Stimulated activated CD4-positive, alpha-beta T cell treated with anti-CD3 and anti-CD28 coated beads, Interleukin-1b, Interleukin-23, amount 100 ng/mL, for 24 hours (primary cell): ENCODE data around the gene RIMBP2.

Experiments used
- DNase-seq, 4 experiments: peaks; one replicate each; pipeline ENCODE4 v3.0.0-alpha.2; 2020; ENCODE audit warnings: low read depth in 4 of 4, low spot score in 1 of 4

Gene RIMBP2

DNA sequence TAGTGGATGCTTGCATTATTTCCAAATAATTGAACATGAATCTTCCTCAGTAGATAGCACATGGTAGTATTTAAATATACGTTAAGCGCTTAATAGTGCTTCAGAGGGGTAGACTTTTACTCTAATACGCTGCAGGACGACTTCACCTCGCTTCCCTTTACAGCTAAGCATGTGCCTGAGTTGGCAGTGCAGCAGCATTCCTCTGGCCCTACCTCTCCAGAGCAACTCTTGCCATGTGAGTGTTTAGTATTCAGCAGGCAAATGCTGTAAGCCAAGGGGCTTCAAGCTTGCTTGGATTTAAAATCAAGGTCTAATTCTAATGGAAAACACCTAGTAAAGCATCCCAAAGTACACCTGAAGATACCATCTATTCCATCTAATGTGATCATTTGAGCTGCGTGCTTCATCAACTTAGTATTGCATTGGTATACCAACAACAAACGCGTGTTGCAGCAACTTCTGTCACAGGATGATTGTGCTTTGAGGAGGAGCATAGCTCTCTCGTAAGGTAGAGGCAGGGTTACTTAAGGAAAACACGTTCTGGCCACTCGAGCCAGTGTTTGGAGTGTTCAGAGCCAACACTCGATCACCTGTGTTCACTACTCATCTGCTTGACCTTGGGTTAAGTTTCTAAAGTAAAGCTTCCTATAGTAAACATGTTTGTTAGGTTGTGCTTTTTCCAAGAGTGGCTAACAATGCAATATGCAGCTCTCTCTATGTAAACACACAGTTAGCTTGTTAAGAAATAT, 317.8 kb downstream of the RIMBP2 start:
- no peak for DNase-seq

DNA sequence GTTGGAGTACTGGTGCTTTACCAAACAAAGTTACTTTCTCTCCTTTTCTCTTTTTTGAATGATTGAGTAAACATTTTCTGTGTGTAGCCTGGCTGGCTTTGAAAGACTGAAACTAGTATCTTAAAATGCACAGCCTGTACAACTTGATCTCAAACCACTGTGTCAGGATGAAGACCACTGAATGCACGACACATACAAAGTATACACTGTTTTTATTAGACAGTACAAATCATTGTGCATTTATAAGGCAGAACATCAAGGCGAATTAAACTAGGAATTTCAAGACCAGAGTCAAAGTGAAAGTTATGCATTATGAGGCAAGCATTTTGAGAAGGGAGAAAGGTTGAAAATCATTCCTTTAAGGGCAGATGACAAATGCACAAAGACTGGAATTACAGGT, 319.4 kb downstream of the RIMBP2 start:
- no peak for DNase-seq

DNA sequence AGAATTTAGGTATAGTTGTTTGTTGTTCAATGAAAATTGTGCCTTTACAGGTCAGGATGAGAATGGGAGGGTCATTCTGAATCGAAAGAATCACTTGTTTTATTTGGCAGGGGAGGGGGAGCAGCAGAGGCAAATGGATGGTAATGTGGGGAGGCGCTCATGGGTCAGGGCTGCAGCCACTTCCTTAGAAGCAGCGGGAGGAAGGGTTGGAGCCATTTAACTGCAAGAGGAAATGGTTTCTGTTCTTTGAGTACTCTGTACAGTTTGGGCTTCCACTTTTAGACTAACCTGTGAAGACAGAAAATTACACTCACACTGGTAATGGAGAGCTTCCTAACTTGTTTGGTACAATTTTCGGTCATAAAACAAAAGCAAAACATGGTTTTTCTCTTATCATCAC, 321.2 kb downstream of the RIMBP2 start:
- no peak for DNase-seq

DNA sequence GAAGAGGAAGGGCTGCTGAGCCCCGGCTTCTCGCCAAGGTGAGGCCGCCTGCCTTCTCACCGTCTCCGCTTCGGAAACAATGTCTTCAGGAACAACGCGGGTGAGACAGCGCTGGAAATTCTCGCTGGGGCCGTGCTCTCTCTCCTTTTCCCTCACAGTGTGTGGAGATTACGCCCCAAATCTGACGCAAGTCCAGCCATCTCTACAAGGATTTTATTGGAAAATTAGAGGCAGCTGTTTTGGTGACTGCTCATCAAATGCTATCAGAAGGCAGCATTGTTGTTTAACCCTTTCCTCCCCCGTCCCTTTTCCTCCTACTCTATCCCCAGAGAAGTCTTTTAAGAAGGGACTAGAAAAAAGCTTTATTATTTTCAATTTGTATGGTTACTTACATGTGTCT, 324.9 kb downstream of the RIMBP2 start:
- no peak for DNase-seq

DNA sequence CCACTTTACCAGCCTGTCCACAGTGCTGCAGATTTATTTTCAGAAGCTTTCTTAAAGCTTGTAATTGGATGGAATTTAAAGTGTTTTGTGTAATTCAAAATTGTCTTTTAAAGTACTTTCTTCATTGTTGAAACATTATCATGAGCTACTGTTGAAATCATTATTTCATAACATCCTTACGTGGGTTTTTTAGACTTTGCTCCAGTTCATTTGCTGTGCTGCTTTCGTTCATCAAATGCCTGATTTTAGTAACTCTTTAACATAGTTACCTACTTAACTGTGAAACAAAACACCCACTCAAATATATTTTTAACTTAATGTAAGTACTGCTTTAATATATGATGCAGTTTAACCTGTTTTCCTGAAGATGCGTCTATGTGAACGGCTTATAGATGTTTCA, 330.9 kb downstream of the RIMBP2 start:
- DNase-seq = no peak

DNA sequence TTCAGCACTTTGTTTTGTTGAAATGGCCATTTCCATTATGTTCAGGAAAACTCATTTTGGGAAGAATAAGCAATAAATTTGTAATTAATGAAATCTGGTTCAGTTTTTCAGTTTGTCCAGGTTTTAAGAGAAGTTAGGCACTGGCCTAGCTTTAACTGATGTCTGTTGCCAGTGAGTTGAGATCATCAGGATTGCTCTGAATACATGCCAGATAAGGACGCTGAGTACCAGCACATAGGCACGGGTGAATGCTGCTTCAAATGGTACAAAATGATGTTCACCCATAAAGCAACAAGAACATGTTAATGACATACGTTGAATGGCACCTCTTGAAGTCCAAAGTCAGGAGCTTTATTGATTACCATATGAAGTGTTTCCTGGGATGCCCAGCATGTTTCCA, 331.9 kb downstream of the RIMBP2 start:
- no peak for DNase-seq

DNA sequence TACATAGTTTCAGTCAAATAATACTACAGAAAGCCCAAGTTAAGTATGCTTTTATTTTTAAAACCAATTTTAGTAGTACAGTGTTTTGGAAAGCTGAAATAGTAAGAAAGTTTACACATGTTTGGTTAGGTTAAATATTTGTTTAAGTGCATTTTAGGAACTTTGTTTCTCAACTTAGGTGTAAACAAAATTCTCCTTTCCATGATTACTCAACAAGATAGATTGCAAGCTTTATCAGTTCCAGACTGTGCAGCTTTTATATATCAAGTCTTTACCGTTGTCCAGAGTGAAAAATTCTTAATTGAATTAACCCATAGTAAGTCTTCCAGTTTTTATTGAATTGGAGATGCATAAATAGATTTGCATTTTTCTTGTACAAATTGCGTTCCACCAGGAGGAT, 333.3 kb downstream of the RIMBP2 start:
- DNase-seq = no peak

DNA sequence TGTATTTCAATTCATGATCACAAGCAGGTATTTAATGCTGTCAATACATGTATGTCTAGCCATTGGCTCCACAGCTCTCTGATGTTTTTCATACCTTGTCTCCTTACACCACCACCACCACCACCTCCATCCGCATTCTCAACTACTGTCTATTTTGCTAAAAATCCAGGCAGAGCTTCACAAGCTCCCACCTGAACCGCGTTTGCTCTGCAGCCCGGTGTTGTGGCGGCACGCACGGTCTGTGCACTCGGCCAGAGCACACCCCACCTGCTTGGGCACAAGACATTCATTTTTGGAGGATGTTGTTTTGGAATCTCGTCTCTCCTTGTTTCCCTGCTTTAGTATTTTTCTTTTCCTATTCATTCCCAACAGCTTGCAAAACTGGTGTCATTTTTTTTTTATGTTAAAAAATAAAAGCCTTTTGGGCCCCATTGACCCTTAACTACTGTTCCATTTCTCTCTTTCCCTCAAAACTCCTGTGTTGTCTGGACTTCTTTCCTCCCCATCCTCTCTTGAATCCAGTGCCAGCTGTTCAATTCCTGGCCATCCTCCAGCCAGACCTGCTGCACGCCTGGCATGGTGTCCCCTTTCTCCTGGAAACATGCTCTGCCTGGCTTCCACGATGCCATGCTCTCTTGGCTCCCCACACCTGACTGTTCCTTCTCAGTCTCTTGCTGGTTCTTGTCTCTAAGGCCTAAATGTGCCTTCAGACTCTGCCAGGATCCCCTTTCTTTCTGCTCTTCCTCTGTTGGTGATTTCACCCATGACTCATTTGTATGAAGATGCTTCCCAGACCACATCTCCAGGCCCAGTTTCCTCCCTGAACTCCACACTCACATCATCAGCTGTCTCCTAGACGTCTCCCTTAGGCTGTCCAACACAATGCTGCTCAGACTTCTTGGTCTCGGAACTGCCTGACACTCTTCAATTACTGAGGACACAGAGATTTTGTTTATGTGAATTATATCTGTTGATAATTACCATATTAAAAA, 340.5 kb downstream of the RIMBP2 start:
- no peak for DNase-seq

DNA sequence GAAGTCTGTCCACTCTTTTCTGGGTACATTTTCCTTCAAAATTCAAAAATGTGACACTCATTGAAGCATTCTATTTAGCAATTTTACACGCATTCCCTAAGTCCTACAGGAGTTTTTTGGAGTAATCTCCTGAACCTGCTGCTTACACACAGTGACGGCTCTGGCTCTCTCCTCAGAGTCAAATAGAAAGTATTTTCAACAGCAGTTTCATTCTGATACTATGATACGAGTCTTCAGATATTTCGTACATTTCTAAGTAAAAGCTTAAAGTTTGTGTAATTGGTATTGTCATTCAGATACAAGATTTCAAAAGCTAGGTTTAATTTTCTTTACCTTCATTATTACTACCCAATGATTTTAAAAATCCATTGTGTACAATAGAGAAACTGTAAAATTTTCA, 342.0 kb downstream of the RIMBP2 start:
- DNase-seq = no peak

DNA sequence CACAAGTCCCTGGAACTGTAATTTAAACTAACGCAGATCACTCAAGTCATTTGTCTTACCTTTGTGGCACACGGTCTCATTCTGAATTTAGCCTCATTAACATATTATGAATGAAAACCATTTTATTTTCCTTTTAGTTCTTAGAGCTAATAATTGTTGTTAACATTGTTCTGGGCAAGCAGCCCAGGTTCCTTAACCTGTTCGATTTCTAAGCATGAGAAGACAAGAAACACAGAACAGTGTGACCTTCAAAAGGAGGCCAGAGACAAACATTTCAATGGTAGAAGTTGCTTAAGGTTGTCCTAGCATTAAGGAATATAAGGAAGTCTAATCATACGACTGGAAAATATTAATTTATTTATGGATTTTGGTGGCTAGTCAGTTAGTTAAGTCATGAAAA, 343.2 kb downstream of the RIMBP2 start:
- no peak for DNase-seq

DNA sequence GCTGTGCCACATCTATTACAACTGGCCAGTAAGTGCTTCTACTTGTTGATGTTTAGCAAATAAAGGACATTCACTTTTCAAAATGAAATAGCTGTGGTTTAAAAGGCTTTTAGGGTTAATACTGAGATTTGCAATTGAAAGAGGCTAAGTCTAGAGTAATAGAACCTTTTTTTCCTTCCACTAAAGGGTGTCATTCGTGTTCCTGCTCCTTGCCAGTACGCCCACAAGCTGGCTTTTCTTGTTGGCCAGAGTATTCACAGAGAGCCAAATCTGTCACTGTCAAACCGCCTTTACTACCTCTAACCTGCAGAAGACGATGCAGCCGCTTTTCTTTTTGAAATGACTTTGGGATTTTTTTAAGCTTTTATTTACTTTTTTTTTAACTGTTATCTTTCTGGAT, 344.8 kb downstream of the RIMBP2 start:
- no peak for DNase-seq

DNA sequence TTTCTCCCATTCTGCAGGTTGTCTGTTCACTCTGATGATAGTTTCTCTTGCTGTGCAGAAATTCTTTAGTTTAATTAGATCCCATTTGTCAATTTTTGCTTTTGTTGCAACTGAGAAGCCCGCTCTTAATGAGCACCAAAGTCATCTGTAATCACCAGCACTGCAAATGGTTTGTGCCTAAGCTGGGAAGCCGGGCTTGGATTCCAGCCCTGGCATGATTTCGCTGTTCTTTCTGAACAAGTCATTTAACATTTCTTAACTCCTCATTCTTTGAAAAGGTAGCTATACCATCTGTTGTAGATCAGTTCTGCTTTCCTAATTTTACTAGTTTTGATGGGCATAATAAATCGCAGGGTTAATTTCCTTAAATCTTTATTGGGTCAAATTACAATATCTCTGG, 346.3 kb downstream of the RIMBP2 start:
- no peak for DNase-seq

DNA sequence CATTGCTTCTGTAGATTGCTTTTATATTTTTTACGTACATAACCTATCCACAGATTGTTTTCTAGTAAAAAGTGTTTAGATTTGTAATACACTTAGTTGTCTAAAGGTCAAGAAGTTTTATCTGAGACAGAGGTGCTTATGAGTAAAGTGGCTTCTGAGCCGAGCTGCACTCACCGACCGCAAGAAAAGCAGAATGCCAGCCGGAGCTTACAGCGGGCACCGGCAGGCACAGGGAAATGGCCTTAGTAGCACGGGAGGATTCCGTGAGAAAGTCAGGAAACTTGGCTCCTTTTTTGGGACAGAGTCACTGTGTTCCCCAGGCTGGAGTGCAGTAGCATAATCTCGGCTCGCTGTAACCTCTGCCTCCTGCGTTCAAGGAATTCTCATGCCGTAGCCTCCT, 348.6 kb downstream of the RIMBP2 start:
- DNase-seq = no peak

DNA sequence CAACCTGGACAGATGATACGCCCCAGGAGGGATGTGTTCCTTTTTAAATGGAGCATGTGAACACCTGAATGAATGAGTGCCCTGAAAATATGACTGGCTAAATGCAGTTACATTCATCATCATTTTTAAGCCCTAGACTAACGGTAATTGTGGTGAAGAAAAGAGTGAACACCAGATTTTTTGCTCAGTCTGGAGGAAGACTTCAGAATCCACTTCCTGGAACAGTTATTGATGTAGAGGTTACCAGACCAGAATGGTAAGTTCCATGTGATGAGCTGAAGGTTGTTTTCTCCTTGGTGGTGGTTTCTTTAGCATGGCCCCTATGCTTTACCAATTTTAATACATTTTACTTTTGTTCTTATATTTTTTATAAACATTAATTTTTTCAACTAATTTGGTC, 349.1 kb downstream of the RIMBP2 start:
- DNase-seq = no peak

DNA sequence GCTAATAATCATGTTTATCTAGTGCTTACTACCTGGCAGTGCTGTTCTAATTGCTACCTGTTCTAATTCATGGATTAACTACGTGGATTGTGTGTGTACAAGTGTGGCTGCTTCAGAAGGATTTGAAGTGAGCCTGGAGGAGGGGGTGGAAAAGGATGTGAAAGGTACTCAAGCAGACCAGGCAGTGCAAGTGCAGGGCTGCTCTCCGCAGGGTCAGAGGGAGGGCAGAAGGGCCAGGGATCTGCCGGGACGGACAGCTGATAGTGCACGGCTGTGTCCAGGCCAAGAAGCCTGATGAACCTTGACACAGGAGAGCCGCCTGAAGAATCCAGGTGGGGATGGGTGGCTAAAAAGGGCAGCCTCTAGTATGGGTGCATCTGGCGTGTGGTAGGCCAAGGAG, 349.9 kb downstream of the RIMBP2 start:
- DNase-seq = no peak

DNA sequence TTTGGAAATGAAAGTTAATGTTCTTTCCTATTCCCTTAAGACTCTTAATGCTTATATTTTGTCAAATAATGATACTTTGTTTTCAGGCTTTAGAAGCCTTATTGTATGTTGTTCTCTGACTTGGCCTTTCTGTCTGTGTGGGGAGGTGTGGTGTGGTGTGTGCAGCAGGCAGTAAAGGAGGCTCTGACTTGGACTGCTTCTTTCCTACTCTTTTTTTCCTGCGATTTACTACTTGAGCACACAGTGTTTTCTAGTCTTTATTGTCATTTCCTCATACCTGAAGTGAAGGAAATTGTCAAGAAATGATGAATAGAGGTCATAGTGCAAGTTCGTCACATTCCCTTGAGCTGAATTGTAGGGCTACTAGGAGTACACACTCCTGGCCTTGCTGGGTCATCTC, 351.5 kb downstream of the RIMBP2 start:
- DNase-seq = no peak

DNA sequence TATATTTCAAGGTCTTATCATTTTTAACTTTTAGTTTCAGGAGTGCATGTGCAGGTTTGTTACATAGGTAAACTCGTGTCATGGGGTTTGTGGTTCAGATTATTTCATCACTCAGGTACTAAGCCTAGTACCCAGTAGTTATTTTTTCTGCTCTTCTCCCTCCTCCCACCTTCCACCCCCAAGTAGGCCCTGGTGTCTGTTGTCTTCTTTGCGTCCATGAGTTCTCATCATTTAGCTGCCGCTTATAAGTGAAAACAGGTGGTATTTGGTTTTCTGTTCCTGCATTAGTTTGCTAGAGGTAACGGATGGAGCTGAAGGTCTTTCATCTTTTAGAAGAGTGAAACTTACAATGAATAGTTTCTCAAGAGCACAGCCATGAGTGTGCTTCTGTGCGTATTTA, 354.0 kb downstream of the RIMBP2 start:
- no peak for DNase-seq

DNA sequence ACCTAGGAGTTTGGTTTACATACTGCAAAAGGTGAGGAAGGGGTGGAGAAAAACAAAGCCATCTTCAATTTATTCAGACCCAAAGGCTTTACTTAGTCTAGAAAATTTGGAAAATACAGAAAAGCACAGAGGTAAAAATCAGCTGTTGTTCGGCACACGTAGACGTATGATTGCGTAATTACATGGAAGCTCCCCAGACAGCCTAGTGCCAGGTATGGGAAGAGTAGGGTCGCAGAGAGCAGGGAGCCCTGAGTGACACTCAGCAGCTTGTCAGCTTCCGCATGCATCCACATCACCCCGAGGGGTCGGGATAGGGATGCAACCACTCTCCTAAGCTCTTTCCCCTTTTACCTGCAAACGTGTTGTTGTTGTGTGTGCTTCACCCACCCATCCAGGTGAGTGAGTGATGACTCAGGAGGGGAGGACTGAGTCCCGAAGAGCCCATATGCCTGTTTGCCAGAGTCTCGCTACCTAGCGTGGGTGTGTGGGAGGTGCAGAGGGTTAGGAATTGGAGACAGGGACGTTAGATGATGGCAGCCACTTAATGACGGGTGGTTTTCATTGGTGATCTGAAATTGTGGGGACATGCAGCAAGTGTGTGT, 358.3 kb downstream of the RIMBP2 start:
- no peak for DNase-seq

DNA sequence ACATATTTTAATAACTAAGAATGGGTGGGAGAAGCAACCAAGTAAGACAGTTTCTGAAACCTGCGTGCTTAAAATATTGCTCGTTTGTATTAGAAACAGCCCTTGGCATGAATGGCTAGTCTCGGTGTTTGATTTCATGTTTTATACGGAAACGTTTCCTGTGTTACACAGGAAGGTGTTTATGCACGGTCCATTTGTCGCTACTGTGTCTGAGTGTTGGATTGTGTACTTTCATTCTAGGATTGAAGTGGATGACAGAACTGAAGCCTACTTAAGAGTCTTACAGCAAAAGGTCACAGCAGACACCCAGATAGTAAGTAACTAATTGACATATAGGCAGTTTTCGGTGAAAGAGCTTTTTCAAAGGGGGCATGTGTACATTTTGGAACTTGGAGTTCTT, 358.9 kb downstream of the RIMBP2 start:
- no peak for DNase-seq

DNA sequence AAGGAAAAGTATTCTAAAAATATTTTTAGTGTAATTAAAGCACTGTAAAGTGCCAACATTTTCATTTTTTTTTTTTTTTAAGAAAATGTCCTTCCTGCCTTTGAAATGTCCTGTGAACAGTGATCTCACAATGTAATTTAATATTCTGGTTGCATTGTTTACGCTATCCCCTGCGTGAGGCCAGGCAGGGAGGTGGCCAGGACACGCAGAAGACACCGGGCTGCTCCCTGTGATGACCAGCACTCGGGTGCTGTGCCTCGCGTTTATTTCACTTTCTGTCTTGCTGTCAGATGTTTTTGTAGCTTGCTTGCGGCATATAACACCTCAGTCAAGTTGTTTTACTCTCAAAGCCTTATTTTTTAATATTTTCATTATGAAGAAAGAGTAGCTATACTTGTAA, 359.9 kb downstream of the RIMBP2 start:
- DNase-seq = no peak

DNA sequence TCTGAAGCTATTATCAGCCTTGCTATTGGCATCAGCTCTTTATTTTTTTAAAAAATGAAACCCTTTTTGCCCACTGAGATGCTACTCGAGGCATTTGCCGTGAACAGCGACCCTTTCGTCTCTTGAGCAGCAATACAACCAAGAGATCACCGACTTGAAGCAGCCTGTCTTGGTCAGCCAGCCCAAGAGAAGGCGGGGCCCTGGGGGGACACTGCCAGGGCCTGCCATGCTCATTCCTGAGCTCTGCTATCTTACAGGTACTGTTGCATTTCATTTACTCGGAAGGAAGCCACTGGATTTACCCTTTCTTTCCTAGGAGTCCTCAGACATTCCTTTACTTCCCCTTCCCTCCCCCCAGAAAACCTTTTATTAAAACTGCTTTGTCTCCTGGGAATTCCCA, 361.7 kb downstream of the RIMBP2 start:
- no peak for DNase-seq

DNA sequence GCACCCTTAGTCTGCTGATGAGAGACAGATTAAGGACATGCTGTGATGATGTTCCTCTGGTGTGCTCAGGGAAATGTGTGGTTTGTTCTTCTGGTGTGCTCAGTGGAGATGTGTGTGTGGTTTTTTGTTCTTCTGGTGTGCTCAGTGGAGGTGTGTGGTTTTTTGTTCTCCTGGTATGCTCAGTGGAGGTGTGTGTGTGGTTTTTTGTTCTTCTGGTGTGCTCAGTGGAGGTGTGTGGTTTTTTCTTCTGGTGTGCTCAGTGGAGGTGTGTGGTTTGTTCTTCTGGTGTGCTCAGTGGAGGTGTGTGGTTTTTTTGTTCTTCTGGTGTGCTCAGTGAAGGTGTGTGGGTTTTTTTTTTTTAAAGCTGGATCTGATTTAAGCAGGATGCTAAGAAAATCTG, 363.0 kb downstream of the RIMBP2 start:
- no peak for DNase-seq
